H1 (cell line): Measurements from ENCODE around the gene WDFY4. TPM values are rescaled to one million over a fixed set of nuclear protein-coding genes. Genes with fewer than 3 reads are reported as not detected.

Source experiments
- CTCF ChIA-PET: fragments of 300-600 bp; sonication (Branson Sonifier 250); formaldehyde crosslinking; loops from one replicate; lab custom pipeline; 2021; ENCODE audit not compliant: partially characterized antibody; lab: Charles Lee
- POLR2A ChIA-PET: fragments of 300-600 bp; sonication (Branson Sonifier 250); formaldehyde crosslinking; loops from one replicate; lab custom pipeline; 2021; ENCODE audit warnings: inconsistent platforms; ENCODE audit not compliant: partially characterized antibody; lab: Charles Lee
- DNase-seq, 2 experiments: peaks; one replicate each; pipeline versions ENCODE4 v3.0.0 to v3.0.0-alpha.2; 2010 to 2022; ENCODE audit warnings: low spot score in 2 of 2, low read depth in 1 of 2, mixed read lengths in 1 of 2
- FAIRE-seq: peaks from 2 replicates; lab custom pipeline; 2011; peaks lifted over from hg19 to GRCh38; lab: Jason Lieb, UNC
- H2AFZ ChIP-seq: 2 replicates; pipeline ENCODE4 v1.8.1; 2012; ENCODE audit warnings: low read length, inconsistent platforms
- H2AK5ac ChIP-seq: 2 replicates; pipeline ENCODE4 v1.6.1; 2013; ENCODE audit warnings: low read depth, low read length
- H2BK120ac ChIP-seq: replicated peaks from 2 replicates; pipeline ENCODE3; 2013; ENCODE audit warnings: low read depth, low read length, inconsistent platforms
- H2BK12ac ChIP-seq: 2 replicates; pipeline ENCODE4 v1.6.1; 2013; ENCODE audit warnings: low read depth, low read length
- H2BK15ac ChIP-seq: 2 replicates; pipeline ENCODE4 v1.6.1; 2013; ENCODE audit warnings: low read length
- H2BK20ac ChIP-seq: 2 replicates; pipeline ENCODE4 v1.6.1; 2013; ENCODE audit warnings: low read length
- H2BK5ac ChIP-seq: 2 replicates; pipeline ENCODE4 v1.6.1; 2013; ENCODE audit warnings: low read depth, low read length
- H3K14ac ChIP-seq: 2 replicates; pipeline ENCODE4 v1.6.1; 2013; ENCODE audit warnings: inconsistent platforms; ENCODE audit not compliant: insufficient read length
- H3K18ac ChIP-seq: 2 replicates; pipeline ENCODE4 v1.6.1; 2013; ENCODE audit warnings: low read length; ENCODE audit errors: extremely low read depth
- H3K23ac ChIP-seq: 2 replicates; pipeline ENCODE4 v1.6.1; 2013; ENCODE audit warnings: inconsistent platforms; ENCODE audit not compliant: insufficient read length
- H3K23me2 ChIP-seq: 2 replicates; pipeline ENCODE4 v1.6.1; 2013; ENCODE audit warnings: low read depth, low read length
- H3K27ac ChIP-seq: 2 replicates; pipeline ENCODE4 v1.6.1; 2011; ENCODE audit warnings: low read depth, low read length, inconsistent platforms
- H3K27me3 ChIP-seq, 4 experiments: replicated peaks in 1 of 4; 1 replicate in 1 of 4; 2 replicates in 3 of 4; pipeline versions ENCODE4 v1.6.1 to v1.8.1; 2011 to 2013; ENCODE audit warnings: low read length in 3 of 4, mild to moderate bottlenecking in 3 of 4, inconsistent platforms in 2 of 4, mixed read lengths in 2 of 4, moderate library complexity in 1 of 4; ENCODE audit not compliant: control insufficient read depth in 3 of 4, insufficient read depth in 3 of 4; ENCODE audit errors: extremely low read depth in 1 of 4
- H3K36me3 ChIP-seq, 4 experiments: 2 replicates each; pipeline versions ENCODE4 v1.6.1 to v1.8.1; 2011 to 2013; ENCODE audit warnings: mild to moderate bottlenecking in 4 of 4, low read length in 3 of 4, moderate library complexity in 2 of 4, control low read depth in 1 of 4, inconsistent platforms in 1 of 4; ENCODE audit not compliant: insufficient read depth in 4 of 4, control insufficient read depth in 2 of 4
- H3K4ac ChIP-seq: replicated peaks from 2 replicates; pipeline ENCODE3; 2013; ENCODE audit warnings: low read length, low read depth, mixed read lengths, inconsistent platforms; ENCODE audit not compliant: insufficient read length
- H3K4me1 ChIP-seq, 4 experiments: replicated peaks in 1 of 4; 1 replicate in 1 of 4; 2 replicates in 3 of 4; pipeline versions ENCODE4 v1.6.1 to v1.8.1; 2011 to 2013; ENCODE audit warnings: low read length in 3 of 4, inconsistent platforms in 2 of 4, mixed read lengths in 1 of 4; ENCODE audit not compliant: insufficient read depth in 4 of 4, control insufficient read depth in 3 of 4
- H3K4me2 ChIP-seq, 2 experiments: 2 replicates each; pipeline versions ENCODE4 v1.6.1 to v1.8.1; 2011 to 2013; ENCODE audit warnings: low read depth in 2 of 2, low read length in 2 of 2, control low read depth in 1 of 2, inconsistent platforms in 1 of 2, mild to moderate bottlenecking in 1 of 2; ENCODE audit not compliant: insufficient read depth in 1 of 2
- H3K4me3 ChIP-seq, 4 experiments: fragments of 200-600, 300-600 bp in 1 of 4; sonication (generic), shearing (Covaris generic), sonication (Bioruptor Twin) in 1 of 4; 2 replicates each; pipeline versions ENCODE4 v1.5.1 to v1.8.1; 2011 to 2016; ENCODE audit warnings: low read length in 4 of 4, low read depth in 3 of 4, control low read depth in 2 of 4, inconsistent platforms in 2 of 4, mild to moderate bottlenecking in 2 of 4, mixed read lengths in 1 of 4, moderate library complexity in 1 of 4; ENCODE audit not compliant: insufficient read depth in 2 of 4; ENCODE audit errors: extremely low read depth in 1 of 4
- H3K56ac ChIP-seq: replicated peaks from 2 replicates; pipeline ENCODE3; 2013; ENCODE audit warnings: low read depth, mild to moderate bottlenecking, mixed read lengths, low read length, inconsistent platforms; ENCODE audit not compliant: insufficient read length
- H3K79me1 ChIP-seq: 2 replicates; pipeline ENCODE4 v1.6.1; 2013; ENCODE audit warnings: low read depth, low read length, control low read depth
- H3K79me2 ChIP-seq, 2 experiments: 2 replicates each; pipeline versions ENCODE4 v1.6.1 to v1.8.1; 2012 to 2013; ENCODE audit warnings: low read length in 2 of 2, mild to moderate bottlenecking in 2 of 2, inconsistent platforms in 1 of 2; ENCODE audit not compliant: insufficient read depth in 2 of 2, control insufficient read depth in 1 of 2
- H3K9ac ChIP-seq, 4 experiments: replicated peaks in 1 of 4; 1 replicate in 1 of 4; 2 replicates in 3 of 4; pipeline versions ENCODE4 v1.6.1 to v1.8.1; 2011 to 2013; ENCODE audit warnings: low read depth in 3 of 4, low read length in 3 of 4, control low read depth in 2 of 4, mild to moderate bottlenecking in 2 of 4, moderate library complexity in 2 of 4, inconsistent platforms in 1 of 4; ENCODE audit errors: extremely low read depth in 1 of 4
- H3K9me3 ChIP-seq, 2 experiments: 2 replicates each; pipeline versions ENCODE4 v1.6.1 to v1.8.1; 2012 to 2013; ENCODE audit warnings: mild to moderate bottlenecking in 2 of 2, moderate library complexity in 2 of 2, control low read depth in 1 of 2, inconsistent platforms in 1 of 2, low read depth in 1 of 2, low read length in 1 of 2, mixed read lengths in 1 of 2; ENCODE audit not compliant: insufficient read depth in 2 of 2
- H4K20me1 ChIP-seq, 2 experiments: replicated peaks in 1 of 2; 2 replicates each; pipeline versions ENCODE3 to v1.8.1; 2011 to 2013; ENCODE audit warnings: inconsistent platforms in 2 of 2, low read length in 2 of 2, mild to moderate bottlenecking in 1 of 2; ENCODE audit not compliant: insufficient read depth in 2 of 2, control insufficient read depth in 1 of 2
- H4K5ac ChIP-seq: 2 replicates; pipeline ENCODE4 v1.6.1; 2013; ENCODE audit warnings: low read length, low read depth, mixed read lengths, inconsistent platforms; ENCODE audit not compliant: insufficient read length
- H4K8ac ChIP-seq: 2 replicates; pipeline ENCODE4 v1.8.0; 2013; ENCODE audit warnings: mild to moderate bottlenecking, moderate library complexity, low read length, inconsistent platforms; ENCODE audit not compliant: insufficient read depth; ENCODE audit errors: extremely low read depth
- H4K91ac ChIP-seq: replicated peaks from 2 replicates; pipeline ENCODE3; 2013; ENCODE audit warnings: low read length, mixed read lengths, inconsistent platforms; ENCODE audit not compliant: insufficient read length
- CBX8 ChIP-seq: fragments of 300-800, 300-1000 bp; sonication (generic); IDR thresholded peaks from 2 replicates; pipeline ENCODE4 v1.7.1; 2016; ENCODE audit warnings: low read depth, low read length, borderline replicate concordance
- CHD1 ChIP-seq: IDR thresholded peaks from 2 replicates; pipeline ENCODE4 v1.6.1; 2012; ENCODE audit warnings: low read depth, low read length, improper control_type of control experiment
- CHD2 ChIP-seq: IDR thresholded peaks from 2 replicates; pipeline ENCODE4 v1.6.1; 2012; ENCODE audit warnings: low read length, improper control_type of control experiment
- EGR1 ChIP-seq: IDR thresholded peaks from 2 replicates; pipeline ENCODE4 v1.6.1; 2011; ENCODE audit warnings: low read depth, low read length, borderline replicate concordance
- GTF2F1 ChIP-seq: IDR thresholded peaks from 2 replicates; pipeline ENCODE4 v1.6.1; 2012; ENCODE audit warnings: low read depth, low read length, improper control_type of control experiment, borderline replicate concordance
- KDM5A ChIP-seq: fragments of 200-600 bp; IDR thresholded peaks from 2 replicates; pipeline ENCODE4 v1.7.1; 2012; ENCODE audit warnings: mild to moderate bottlenecking, low read length, inconsistent platforms, mixed read lengths
- MAFK ChIP-seq: IDR thresholded peaks from 2 replicates; pipeline ENCODE4 v1.6.1; 2012; ENCODE audit warnings: low read depth, mild to moderate bottlenecking, improper control_type of control experiment, low read length
- NANOG ChIP-seq: IDR thresholded peaks from 2 replicates; pipeline ENCODE4 v1.6.1; 2011; ENCODE audit warnings: low read length, low read depth, mild to moderate bottlenecking, inconsistent platforms; ENCODE audit not compliant: insufficient read depth, poor library complexity, severe bottlenecking
- NRF1 ChIP-seq: IDR thresholded peaks from 2 replicates; pipeline ENCODE4 v1.6.1; 2011; ENCODE audit warnings: mild to moderate bottlenecking, low read depth, low read length, improper control_type of control experiment
- RBBP5 ChIP-seq: IDR thresholded peaks from 2 replicates; pipeline ENCODE4 v1.7.1; 2012; ENCODE audit warnings: low read depth, mild to moderate bottlenecking, inconsistent platforms, low read length, moderate library complexity, borderline replicate concordance
- SIN3A ChIP-seq, 2 experiments: IDR thresholded peaks in 1 of 2; conservative IDR thresholded peaks in 1 of 2; 2 replicates each; pipeline ENCODE4 v1.6.1; 2011 to 2012; ENCODE audit warnings: low read length in 2 of 2, improper control_type of control experiment in 1 of 2, low read depth in 1 of 2, mild to moderate bottlenecking in 1 of 2
- TAF1 ChIP-seq: IDR thresholded peaks from 2 replicates; pipeline ENCODE4 v1.6.1; 2011; ENCODE audit warnings: mild to moderate bottlenecking, low read depth, low read length
- TCF12 ChIP-seq: IDR thresholded peaks from 2 replicates; pipeline ENCODE4 v1.6.1; 2011; ENCODE audit warnings: low read depth, mild to moderate bottlenecking, low read length
- TEAD4 ChIP-seq: IDR thresholded peaks from 2 replicates; pipeline ENCODE4 v1.6.1; 2012; ENCODE audit warnings: low read depth, low read length, inconsistent platforms, mixed read lengths
- WGBS, 2 experiments: shearing (Covaris generic) in 1 of 2; methylation state at CpG; one replicate each; pipeline versions ENCODE4 v1.1.6 to v1.1.7; 2013 to 2015; ENCODE audit warnings: low lambda C conversion rate in 2 of 2, mixed read lengths in 2 of 2, inconsistent platforms in 1 of 2, low coverage in 1 of 2, missing lambda C conversion rate in 1 of 2; ENCODE audit not compliant: insufficient replicate concordance in 2 of 2, insufficient coverage in 1 of 2, insufficient read length in 1 of 2; ENCODE audit errors: extremely low coverage in 1 of 2, missing lambda C conversion rate in 1 of 2; 5-methylcytosine and 5-hydroxymethylcytosine counted together
- polyA plus RNA-seq, 7 experiments: library from polyadenylated mRNA; depleted of rRNA in 3 of 7; stranded (reverse) in 5 of 7; unstranded in 2 of 7; fragments of >200 nt in 5 of 7; fragments of 200-250 nt in 2 of 7; gene quantifications; 1 replicate in 5 of 7; 2 replicates in 1 of 7; 4 replicates in 1 of 7; pipeline versions ENCODE4 v1.2.1 to v1.2.3, GENCODE V29; 2011 to 2013; ENCODE audit warnings: missing spikeins in 2 of 7, mixed read lengths in 2 of 7
- total RNA-seq: library from RNA; stranded (reverse); fragmentation: NEBNext Ultra II Directional; extraction: Animal tissue kit (Norgen Biotek cat#: 25700); gene quantifications from 2 replicates; pipeline ENCODE4 v1.2.1, GENCODE V29; 2021
- TF ChIP-seq, protein P1 (sequence below): IDR thresholded peaks from 2 replicates; pipeline ENCODE4 v1.6.1; 2012; ENCODE audit warnings: inconsistent platforms

WDFY4 gene
- total and polyA plus RNA-seq, 2 of the 8 experiments (the other 6 are each of a cell fraction or from before 2014, with no cell fraction given), result not detected

DNA sequence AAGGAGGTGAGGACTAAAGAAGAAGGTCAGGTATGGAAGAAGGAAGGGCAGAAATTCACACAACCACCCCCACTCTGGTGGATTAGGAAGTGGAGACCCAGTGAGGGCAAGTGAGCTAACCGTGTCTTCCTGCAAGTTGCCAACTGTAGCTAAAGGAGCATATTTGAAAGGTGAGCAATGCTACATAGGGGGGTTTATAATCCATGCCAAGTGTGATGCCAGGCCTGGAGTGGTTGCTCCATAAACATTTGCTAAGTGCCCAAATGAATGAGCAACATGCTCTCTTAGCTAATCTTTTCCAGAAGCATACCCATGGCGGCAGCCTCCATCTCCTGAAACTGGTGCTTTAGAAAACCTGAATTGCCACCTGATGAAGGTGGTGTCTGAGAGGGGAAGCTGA is 133.4 kb downstream of the WDFY4 start:
- TF ChIP-seq GTF2F1 (no peak), NRF1 (no peak), NANOG (no peak), EGR1 (no peak), TCF12 (no peak), TEAD4 (no peak), CBX8 (no peak), RBBP5 (no peak), CHD1 (no peak), MAFK (no peak), KDM5A (no peak), SIN3A (conservative IDR thresholded peaks at IDR 0.05 in 1 of 2, IDR thresholded peaks at IDR 0.05 in 1 of 2; ENCODE audit: low read depth in 1 of 2, low read length in 2 of 2) (no peak), TAF1 (no peak), CHD2 (no peak)
- TF ChIP-seq, protein P1, sequence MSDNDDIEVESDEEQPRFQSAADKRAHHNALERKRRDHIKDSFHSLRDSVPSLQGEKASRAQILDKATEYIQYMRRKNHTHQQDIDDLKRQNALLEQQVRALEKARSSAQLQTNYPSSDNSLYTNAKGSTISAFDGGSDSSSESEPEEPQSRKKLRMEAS, result no peak
- no peak overlapping the region for H2BK15ac ChIP-seq
- no peak overlapping the region for H2AFZ ChIP-seq
- no peak overlapping the region for H3K23ac ChIP-seq
- H4K91ac ChIP-seq, result no peak overlapping the region
- CTCF ChIA-PET, result interaction anchor here (1.0 kb wide), 1 partner anchor 23 kb away, joined by 3 read pairs; no protein-coding TSS in a partner anchor
- H3K4me2 ChIP-seq, result no peak overlapping the region
- H3K27ac ChIP-seq, result no peak overlapping the region
- H4K8ac ChIP-seq, result no peak overlapping the region
- no peak overlapping the region for H3K9ac ChIP-seq
- no peak overlapping the region for H2BK5ac ChIP-seq
- H3K27me3 ChIP-seq, result peaks cover 0 to 6% (median 1%) of the 10 kb centered on the region in 4 experiments; a peak in 1 of 7 replicates
- no peak overlapping the region for H3K56ac ChIP-seq
- WGBS, 2 experiments, result 100% methylated on average over 2 of the region's 2 CpGs; no CpG with 5 or more reads in 1 of the 2 experiments
- no peaks in the 10 kb centered on the region for H3K9me3 ChIP-seq
- H3K79me2 ChIP-seq, result no peaks in the 10 kb centered on the region
- H4K5ac ChIP-seq, result no peak overlapping the region
- FAIRE-seq, result no peak
- no peaks in the 10 kb centered on the region for H3K23me2 ChIP-seq
- H2AK5ac ChIP-seq, result no peak overlapping the region
- DNase-seq, result no peak
- H3K18ac ChIP-seq, result no peak overlapping the region
- H3K4me3 ChIP-seq, result no peak overlapping the region
- no peak overlapping the region for H3K14ac ChIP-seq
- H4K20me1 ChIP-seq, result no peaks in the 10 kb centered on the region
- no peaks in the 10 kb centered on the region for H3K79me1 ChIP-seq
- H3K4ac ChIP-seq, result no peak overlapping the region
- H2BK120ac ChIP-seq, result no peak overlapping the region
- no peaks in the 10 kb centered on the region; a peak in 1 of 8 replicates for H3K36me3 ChIP-seq
- POLR2A ChIA-PET, result no interaction called here
- no peak overlapping the region for H2BK20ac ChIP-seq
- H3K4me1 ChIP-seq, result no peaks in the 10 kb centered on the region
- no peak overlapping the region for H2BK12ac ChIP-seq
